Measurements from ENCODE around the gene ELL3. TPM values are rescaled to one million over a fixed set of nuclear protein-coding genes. Genes with fewer than 3 reads are reported as not detected.

The ELL3 gene
- total RNA-seq, 3 donors from 2014 or later, result 5.2 to 14.5 (median 9.0) TPM

DNA sequence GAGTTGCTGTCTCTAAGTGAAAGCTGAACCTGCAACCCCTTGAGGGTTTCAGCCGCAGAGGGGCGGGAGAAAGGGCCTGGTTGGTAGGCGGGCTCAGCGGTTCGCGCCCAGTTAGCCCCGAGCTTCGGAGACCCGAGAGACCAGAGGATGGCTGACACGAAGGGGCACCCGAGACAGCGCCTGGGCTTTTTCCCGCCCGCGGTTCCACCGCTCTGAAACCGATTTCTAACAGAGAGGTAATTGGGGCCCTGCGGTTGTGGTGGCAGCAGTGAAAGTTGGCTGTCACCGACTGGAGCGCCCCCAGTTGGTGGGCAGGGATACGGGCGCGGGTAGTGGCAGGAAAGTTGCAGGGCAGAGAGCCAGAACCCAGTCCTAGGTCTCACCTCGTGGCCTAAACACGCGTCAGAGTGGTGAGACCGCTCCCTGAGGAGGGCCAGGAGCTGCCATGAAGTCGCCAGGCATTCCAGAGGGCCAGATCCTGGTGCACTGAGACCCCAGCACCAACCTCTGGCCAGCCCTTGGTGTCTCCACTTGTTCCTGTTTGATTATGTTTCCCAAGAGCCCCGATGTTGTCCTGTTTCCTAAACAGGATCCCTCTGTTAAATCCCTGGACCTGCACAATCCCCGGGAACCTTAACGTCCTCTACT is 625 bp upstream of the ELL3 start:
- TF ChIP-seq POLR2AphosphoS5 (IDR thresholded peaks at IDR 0.05) (peak; percentile 37 to 52 (median 43)), POLR2A (IDR thresholded peaks at IDR 0.05) (no peak)
- TF ChIP-seq, protein P1, sequence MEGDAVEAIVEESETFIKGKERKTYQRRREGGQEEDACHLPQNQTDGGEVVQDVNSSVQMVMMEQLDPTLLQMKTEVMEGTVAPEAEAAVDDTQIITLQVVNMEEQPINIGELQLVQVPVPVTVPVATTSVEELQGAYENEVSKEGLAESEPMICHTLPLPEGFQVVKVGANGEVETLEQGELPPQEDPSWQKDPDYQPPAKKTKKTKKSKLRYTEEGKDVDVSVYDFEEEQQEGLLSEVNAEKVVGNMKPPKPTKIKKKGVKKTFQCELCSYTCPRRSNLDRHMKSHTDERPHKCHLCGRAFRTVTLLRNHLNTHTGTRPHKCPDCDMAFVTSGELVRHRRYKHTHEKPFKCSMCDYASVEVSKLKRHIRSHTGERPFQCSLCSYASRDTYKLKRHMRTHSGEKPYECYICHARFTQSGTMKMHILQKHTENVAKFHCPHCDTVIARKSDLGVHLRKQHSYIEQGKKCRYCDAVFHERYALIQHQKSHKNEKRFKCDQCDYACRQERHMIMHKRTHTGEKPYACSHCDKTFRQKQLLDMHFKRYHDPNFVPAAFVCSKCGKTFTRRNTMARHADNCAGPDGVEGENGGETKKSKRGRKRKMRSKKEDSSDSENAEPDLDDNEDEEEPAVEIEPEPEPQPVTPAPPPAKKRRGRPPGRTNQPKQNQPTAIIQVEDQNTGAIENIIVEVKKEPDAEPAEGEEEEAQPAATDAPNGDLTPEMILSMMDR (IDR thresholded peaks at IDR 0.05), result peak; percentile 68 to 81 (median 74)
- H3K27me3 ChIP-seq, result no peaks in the 10 kb centered on the region
- H3K4me1 ChIP-seq, result no peaks in the 10 kb centered on the region
- no peaks in the 10 kb centered on the region for H3K9me3 ChIP-seq
- peak overlapping the region; percentile 94 for H3K27ac ChIP-seq
- peak; percentile 69 to 84 for DNase-seq (ENCODE audit: low spot score in 2 of 2)
- no peaks in the 10 kb centered on the region for H3K36me3 ChIP-seq
- peak overlapping the region; percentile 70 to 74 (median 72) for H3K4me3 ChIP-seq
- intact Hi-C loops (cut with DNase I; ENCODE audit: low total_unique reads), result no loop called here

DNA sequence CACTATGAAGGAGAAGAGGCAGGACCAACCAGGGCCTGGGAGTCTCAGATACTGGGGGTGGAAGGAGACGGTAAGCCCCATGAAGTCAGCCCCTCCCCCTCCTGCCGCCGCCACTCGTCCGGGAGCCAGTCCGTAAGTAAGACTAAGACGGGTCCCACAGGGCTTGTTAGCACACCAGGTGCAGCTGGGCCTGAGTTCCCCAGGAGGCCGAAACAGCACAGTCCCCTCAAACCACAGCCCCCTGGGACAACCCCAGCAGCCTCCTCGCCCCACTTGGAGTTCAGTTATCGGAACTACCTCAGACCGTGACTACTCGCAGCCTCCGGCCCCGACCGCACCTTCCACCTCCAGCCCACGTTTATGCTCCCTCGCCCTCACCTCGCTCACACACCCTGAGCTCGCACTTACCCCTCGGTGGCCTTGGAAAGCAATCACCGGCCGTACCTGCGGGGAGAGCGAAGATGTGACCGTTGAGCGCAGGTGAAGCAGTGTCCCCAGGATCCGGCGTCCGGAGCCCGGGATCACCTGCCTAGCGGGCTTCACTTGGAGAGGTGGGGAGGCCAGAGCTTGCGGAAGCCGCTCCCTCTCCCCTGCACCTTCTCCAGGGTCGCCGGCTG is 557 bp downstream of the ELL3 start:
- Histone ChIP-seq H3K4me1 (no peaks in the 10 kb centered on the region), H3K27me3 (no peaks in the 10 kb centered on the region), H3K27ac (peak overlapping the region; percentile 94), H3K36me3 (no peaks in the 10 kb centered on the region), H3K4me3 (peak overlapping the region; percentile 70 to 74 (median 72)), H3K9me3 (no peaks in the 10 kb centered on the region)
- no peak for DNase-seq (ENCODE audit: low spot score in 2 of 2)
- TF ChIP-seq, protein P1 (IDR thresholded peaks at IDR 0.05), result no peak
- no peak for TF ChIP-seq POLR2AphosphoS5 (IDR thresholded peaks at IDR 0.05)
- no peak for TF ChIP-seq POLR2A (IDR thresholded peaks at IDR 0.05)
- intact Hi-C loops (cut with DNase I; ENCODE audit: low total_unique reads), result no loop called here

GRCh38 chr15:43775411-43775965 is 1.3 kb downstream of the ELL3 start:
- H3K36me3 ChIP-seq, result no peaks in the 10 kb centered on the region
- TF ChIP-seq, protein P1 (IDR thresholded peaks at IDR 0.05), result peak; percentile 35 to 38 (median 36)
- TF ChIP-seq POLR2AphosphoS5 (IDR thresholded peaks at IDR 0.05), result peak in 2 of 3 donors; percentile 8 to 28
- no peak for TF ChIP-seq POLR2A (IDR thresholded peaks at IDR 0.05)
- H3K4me1 ChIP-seq, result no peaks in the 10 kb centered on the region
- no peaks in the 10 kb centered on the region for H3K27me3 ChIP-seq
- intact Hi-C loops (cut with DNase I; ENCODE audit: low total_unique reads), result no loop called here
- H3K27ac ChIP-seq, result peak overlapping the region; percentile 94
- no peak overlapping the region for H3K4me3 ChIP-seq
- no peaks in the 10 kb centered on the region for H3K9me3 ChIP-seq
- DNase-seq (ENCODE audit: low spot score in 2 of 2), result peak; percentile 65 to 69

GRCh38 chr15:43774062-43774461 is 2.7 kb downstream of the ELL3 start:
- Histone ChIP-seq H3K27me3 (no peaks in the 10 kb centered on the region), H3K36me3 (no peaks in the 10 kb centered on the region), H3K4me1 (no peaks in the 10 kb centered on the region), H3K4me3 (no peak overlapping the region), H3K9me3 (no peaks in the 10 kb centered on the region), H3K27ac (peak overlapping the region in 1 of 2 donors; percentile 13)
- DNase-seq (ENCODE audit: low spot score in 2 of 2), result no peak
- TF ChIP-seq POLR2AphosphoS5 (IDR thresholded peaks at IDR 0.05) (no peak), POLR2A (IDR thresholded peaks at IDR 0.05) (no peak)
- TF ChIP-seq, protein P1 (IDR thresholded peaks at IDR 0.05), result no peak
- intact Hi-C loops (cut with DNase I; ENCODE audit: low total_unique reads), result no loop called here

DNA sequence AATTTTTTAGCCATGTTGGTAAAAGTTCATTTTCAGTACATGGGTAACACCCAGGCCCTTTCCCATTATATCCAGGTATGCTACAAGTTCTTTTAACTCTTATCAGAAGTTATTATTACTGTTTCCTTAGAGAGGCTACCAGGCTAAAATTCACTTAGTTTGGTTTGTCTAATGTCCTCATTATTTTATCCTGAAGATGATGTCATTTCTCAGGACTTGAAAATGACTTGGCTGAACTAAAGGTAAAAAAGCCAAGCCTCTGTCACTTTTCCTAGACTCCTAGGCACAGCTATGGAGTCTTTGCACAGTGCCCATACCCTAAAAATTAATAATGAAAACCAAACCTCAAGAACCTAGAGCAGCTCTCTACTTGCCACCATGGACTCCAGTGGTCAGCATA is 4.1 kb downstream of the ELL3 start:
- intact Hi-C loops (cut with DNase I; ENCODE audit: low total_unique reads), result no loop called here
- TF ChIP-seq POLR2A (IDR thresholded peaks at IDR 0.05) (no peak), POLR2AphosphoS5 (IDR thresholded peaks at IDR 0.05) (no peak)
- TF ChIP-seq, protein P1 (IDR thresholded peaks at IDR 0.05), result no peak
- Histone ChIP-seq H3K4me3 (no peak overlapping the region), H3K27me3 (no peaks in the 10 kb centered on the region), H3K36me3 (no peaks in the 10 kb centered on the region), H3K27ac (no peak overlapping the region), H3K9me3 (no peaks in the 10 kb centered on the region), H3K4me1 (no peaks in the 10 kb centered on the region)
- DNase-seq (ENCODE audit: low spot score in 2 of 2), result no peak
